Endodermal cell (in vitro differentiated cells): ENCODE results near the gene SDK1. TPM values are rescaled to one million over a fixed set of nuclear protein-coding genes. Genes with fewer than 3 reads are reported as not detected.

Experiments
- DNase-seq: peaks from one replicate; pipeline ENCODE4 v3.0.0-alpha.2; 2017
- H3K27ac ChIP-seq: 2 replicates; pipeline ENCODE4 v1.5.1; 2013; ENCODE audit warnings: mild to moderate bottlenecking, low read depth, low read length, moderate library complexity
- H3K27me3 ChIP-seq: 2 replicates; pipeline ENCODE4 v1.6.1; 2013; ENCODE audit warnings: mild to moderate bottlenecking, low read length, moderate library complexity; ENCODE audit not compliant: insufficient read depth, control insufficient read depth, poor library complexity, severe bottlenecking
- H3K36me3 ChIP-seq: 2 replicates; pipeline ENCODE4 v1.7.0; 2013; ENCODE audit warnings: mild to moderate bottlenecking, low read length, moderate library complexity; ENCODE audit not compliant: control insufficient read depth, insufficient read depth
- H3K4me1 ChIP-seq: one replicate; pipeline ENCODE4 v1.7.0; 2013; ENCODE audit warnings: low read length; ENCODE audit not compliant: control insufficient read depth, insufficient read depth
- H3K4me3 ChIP-seq: 2 replicates; pipeline ENCODE4 v1.5.1; 2013; ENCODE audit warnings: mild to moderate bottlenecking, low read length, moderate library complexity
- H3K9ac ChIP-seq: 2 replicates; pipeline ENCODE4 v1.6.1; 2013; ENCODE audit warnings: mild to moderate bottlenecking, low read length, moderate library complexity; ENCODE audit not compliant: poor library complexity, severe bottlenecking; ENCODE audit errors: extremely low read depth
- H3K9me3 ChIP-seq: 2 replicates; pipeline ENCODE4 v1.6.1; 2013; ENCODE audit warnings: mild to moderate bottlenecking, low read length, moderate library complexity; ENCODE audit not compliant: control insufficient read depth
- H3K27ac Mint-ChIP-seq: 2 replicates; pipeline ENCODE4 v1.8.0; 2020; ENCODE audit warnings: mixed read lengths
- H3K27me3 Mint-ChIP-seq: 2 replicates; pipeline ENCODE4 v1.8.0; 2021; ENCODE audit warnings: mild to moderate bottlenecking, mixed read lengths; ENCODE audit not compliant: insufficient read depth
- H3K36me3 Mint-ChIP-seq: 2 replicates; pipeline ENCODE4 v1.8.0; 2020; ENCODE audit warnings: low read depth, mixed read lengths
- H3K4me1 Mint-ChIP-seq: 2 replicates; pipeline ENCODE4 v1.8.0; 2020; ENCODE audit warnings: mixed read lengths
- H3K4me3 Mint-ChIP-seq: 2 replicates; pipeline ENCODE4 v1.8.0; 2020; ENCODE audit warnings: mild to moderate bottlenecking, moderate library complexity, mixed read lengths
- H3K9me3 Mint-ChIP-seq: 2 replicates; pipeline ENCODE4 v1.8.0; 2020; ENCODE audit warnings: mild to moderate bottlenecking, mixed read lengths
- CTCF ChIP-seq: fragments of 200-600 bp; sonication (generic); conservative IDR thresholded peaks from 2 replicates; pipeline ENCODE4 v1.5.0; 2021; ENCODE audit warnings: antibody characterized with exemption, mild to moderate bottlenecking
- WGBS, 2 experiments: methylation state at CpG; one replicate each; pipeline versions ENCODE4 v1.1.5 to v1.1.7; 2013; ENCODE audit warnings: missing lambda C conversion rate in 2 of 2, mixed read lengths in 1 of 2; ENCODE audit not compliant: insufficient coverage in 1 of 2, insufficient read length in 1 of 2; 5-methylcytosine and 5-hydroxymethylcytosine counted together
- total RNA-seq, 2 donors: library from RNA; stranded (reverse); fragmentation: NEBNext Ultra II Directional in 1 of 2; extraction: Animal tissue kit (Norgen Biotek cat#: 25700) in 1 of 2; gene quantifications; 2 replicates in 1 of 2; 3 replicates in 1 of 2; pipeline ENCODE4 v1.2.1, GENCODE V29; 2021

Gene SDK1
- total RNA-seq, 2 donors from 2014 or later, result 22.7 to 23.1 TPM

- TF ChIP-seq CTCF, result no peak
- no peak for DNase-seq
- no peaks in the 10 kb centered on the region for H3K9me3 ChIP-seq
- peaks cover 7% of the 10 kb centered on the region for H3K36me3 Mint-ChIP-seq
- no peaks in the 10 kb centered on the region for H3K4me1 ChIP-seq
- H3K27ac Mint-ChIP-seq, result peak overlapping the region; percentile 44
- 71 to 77% methylated on average over 1 to 4 of the region's 5 CpGs for WGBS, 2 experiments
- no peaks in the 10 kb centered on the region for H3K27me3 ChIP-seq
- H3K36me3 ChIP-seq, result no peaks in the 10 kb centered on the region
- no peaks in the 10 kb centered on the region for H3K27me3 Mint-ChIP-seq
- no peak overlapping the region for H3K9ac ChIP-seq
- no peak overlapping the region for H3K4me3 Mint-ChIP-seq
- peaks cover 7% of the 10 kb centered on the region for H3K4me1 Mint-ChIP-seq
- H3K27ac ChIP-seq, result no peak overlapping the region
- peaks cover 17% of the 10 kb centered on the region for H3K9me3 Mint-ChIP-seq
- H3K4me3 ChIP-seq, result no peak overlapping the region
Observed at GRCh38 chr7:3691478-3692158, 390.6 kb downstream of the SDK1 start.

DNA sequence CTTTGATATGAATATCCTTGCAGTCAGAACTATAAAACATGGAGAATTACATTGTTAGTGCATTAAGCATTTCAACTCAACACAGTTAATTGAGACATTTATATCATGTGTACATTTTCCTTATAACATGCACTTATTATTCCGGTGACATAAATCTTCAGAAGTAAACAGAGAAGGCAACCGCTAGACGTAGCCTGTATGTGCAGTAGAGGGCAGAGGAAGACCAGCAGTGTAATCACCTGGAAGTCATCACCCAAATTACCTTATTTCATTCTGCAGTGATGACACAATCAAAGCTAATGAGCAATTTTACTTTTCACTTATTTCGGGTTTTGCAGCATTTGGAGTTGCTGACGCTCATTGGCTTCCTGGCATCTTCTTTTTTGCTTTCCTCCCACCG lies 394.6 kb downstream of the SDK1 start:
- Histone ChIP-seq H3K27me3 (no peaks in the 10 kb centered on the region), H3K9ac (no peak overlapping the region), H3K27ac (no peak overlapping the region), H3K4me3 (no peak overlapping the region), H3K4me1 (no peaks in the 10 kb centered on the region), H3K36me3 (no peaks in the 10 kb centered on the region), H3K9me3 (no peaks in the 10 kb centered on the region)
- Mint-ChIP-seq H3K4me1 (peaks cover 16% of the 10 kb centered on the region), H3K9me3 (no peaks in the 10 kb centered on the region), H3K36me3 (no peaks in the 10 kb centered on the region), H3K27me3 (no peaks in the 10 kb centered on the region), H3K4me3 (no peak overlapping the region), H3K27ac (no peak overlapping the region)
- DNase-seq, result no peak
- TF ChIP-seq CTCF, result no peak
- 84 to 87% methylated on average over 6 of the region's 6 CpGs for WGBS, 2 experiments

GRCh38 chr7:3696113-3696512 lies 395.1 kb downstream of the SDK1 start:
- peaks cover 16% of the 10 kb centered on the region for H3K4me1 Mint-ChIP-seq
- Histone ChIP-seq H3K27me3 (no peaks in the 10 kb centered on the region), H3K9me3 (no peaks in the 10 kb centered on the region), H3K4me3 (no peak overlapping the region), H3K4me1 (no peaks in the 10 kb centered on the region), H3K27ac (no peak overlapping the region), H3K36me3 (no peaks in the 10 kb centered on the region), H3K9ac (no peak overlapping the region)
- H3K36me3 Mint-ChIP-seq, result no peaks in the 10 kb centered on the region
- no peaks in the 10 kb centered on the region for H3K9me3 Mint-ChIP-seq
- WGBS, 2 experiments, result 96% methylated on average over 4 of the region's 4 CpGs; no CpG with 5 or more reads in 1 of the 2 experiments
- DNase-seq, result no peak
- no peak for TF ChIP-seq CTCF
- H3K27ac Mint-ChIP-seq, result no peak overlapping the region
- no peaks in the 10 kb centered on the region for H3K27me3 Mint-ChIP-seq
- H3K4me3 Mint-ChIP-seq, result no peak overlapping the region
